ENCODE data around the gene SLC2A9. TPM values are rescaled to one million over a fixed set of nuclear protein-coding genes. Genes with fewer than 3 reads are reported as not detected.

Gene SLC2A9
- total RNA-seq, 2 experiments from 2014 or later, result not detected

DNA sequence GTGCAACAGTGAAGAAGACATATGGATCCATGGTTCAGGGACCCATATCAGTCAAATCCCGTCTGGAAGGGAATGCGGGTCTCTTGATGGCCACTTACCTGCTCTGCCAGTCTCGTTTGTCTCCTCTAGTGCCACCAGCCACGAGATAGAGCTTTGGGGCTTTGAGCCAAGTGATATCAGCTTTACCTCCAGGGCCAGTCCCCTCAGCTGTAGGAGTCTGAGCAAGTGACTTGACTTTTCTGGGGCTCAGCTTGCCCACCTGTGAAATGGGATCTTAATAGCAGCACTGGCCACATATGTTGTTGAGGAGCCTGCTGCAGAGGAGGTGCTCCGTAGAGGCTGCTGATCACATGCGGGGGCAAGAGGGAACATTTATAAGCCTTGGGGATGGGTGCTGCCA lies 1.2 kb downstream of the SLC2A9 start:
- no peaks in the 10 kb centered on the region for H3K79me2 ChIP-seq (ENCODE audit: insufficient read depth, low read depth, low read length)
- no peak overlapping the region for H3K4me3 ChIP-seq (ENCODE audit: low read depth, low read length, poor library complexity, severe bottlenecking)
- no peak for TF ChIP-seq EZH2phosphoT487 (IDR thresholded peaks at IDR 0.05; ENCODE audit: borderline replicate concordance, low read depth, low read length)
- TF ChIP-seq, protein P1, sequence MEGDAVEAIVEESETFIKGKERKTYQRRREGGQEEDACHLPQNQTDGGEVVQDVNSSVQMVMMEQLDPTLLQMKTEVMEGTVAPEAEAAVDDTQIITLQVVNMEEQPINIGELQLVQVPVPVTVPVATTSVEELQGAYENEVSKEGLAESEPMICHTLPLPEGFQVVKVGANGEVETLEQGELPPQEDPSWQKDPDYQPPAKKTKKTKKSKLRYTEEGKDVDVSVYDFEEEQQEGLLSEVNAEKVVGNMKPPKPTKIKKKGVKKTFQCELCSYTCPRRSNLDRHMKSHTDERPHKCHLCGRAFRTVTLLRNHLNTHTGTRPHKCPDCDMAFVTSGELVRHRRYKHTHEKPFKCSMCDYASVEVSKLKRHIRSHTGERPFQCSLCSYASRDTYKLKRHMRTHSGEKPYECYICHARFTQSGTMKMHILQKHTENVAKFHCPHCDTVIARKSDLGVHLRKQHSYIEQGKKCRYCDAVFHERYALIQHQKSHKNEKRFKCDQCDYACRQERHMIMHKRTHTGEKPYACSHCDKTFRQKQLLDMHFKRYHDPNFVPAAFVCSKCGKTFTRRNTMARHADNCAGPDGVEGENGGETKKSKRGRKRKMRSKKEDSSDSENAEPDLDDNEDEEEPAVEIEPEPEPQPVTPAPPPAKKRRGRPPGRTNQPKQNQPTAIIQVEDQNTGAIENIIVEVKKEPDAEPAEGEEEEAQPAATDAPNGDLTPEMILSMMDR (conservative IDR thresholded peaks at IDR 0.05; ENCODE audit: low read length), result no peak
- no peaks in the 10 kb centered on the region for H3K9me2 ChIP-seq (ENCODE audit: insufficient read depth, low read length)
- H3K4me1 ChIP-seq (ENCODE audit: insufficient read depth, low read length, poor library complexity, severe bottlenecking), result no peaks in the 10 kb centered on the region
- no peak overlapping the region for H2AFZ ChIP-seq (ENCODE audit: low read length)
- no peak overlapping the region for H3K4me2 ChIP-seq (ENCODE audit: low read length)
- H3K9me3 ChIP-seq (ENCODE audit: low read length), result no peaks in the 10 kb centered on the region
- H3K36me3 ChIP-seq (ENCODE audit: insufficient read depth, low read length), result peaks cover 3% of the 10 kb centered on the region; the same call in 1 of the 2 replicates
- H3K27ac ChIP-seq (ENCODE audit: low read depth, low read length, poor library complexity, severe bottlenecking), result no peak overlapping the region
- POLR2A ChIA-PET, result no interaction called here
- DNase-seq (ENCODE audit: low spot score), result no peak
- CTCF ChIA-PET (ENCODE audit: unreplicated experiment), result no interaction called here
- intact Hi-C loops (cut with micrococcal nuclease; ENCODE audit: unreplicated experiment), result no loop called here
- BruUV-seq (replicated peaks), result no TSS peak
- H4K20me1 ChIP-seq (ENCODE audit: insufficient read depth, low read length), result no peaks in the 10 kb centered on the region

DNA sequence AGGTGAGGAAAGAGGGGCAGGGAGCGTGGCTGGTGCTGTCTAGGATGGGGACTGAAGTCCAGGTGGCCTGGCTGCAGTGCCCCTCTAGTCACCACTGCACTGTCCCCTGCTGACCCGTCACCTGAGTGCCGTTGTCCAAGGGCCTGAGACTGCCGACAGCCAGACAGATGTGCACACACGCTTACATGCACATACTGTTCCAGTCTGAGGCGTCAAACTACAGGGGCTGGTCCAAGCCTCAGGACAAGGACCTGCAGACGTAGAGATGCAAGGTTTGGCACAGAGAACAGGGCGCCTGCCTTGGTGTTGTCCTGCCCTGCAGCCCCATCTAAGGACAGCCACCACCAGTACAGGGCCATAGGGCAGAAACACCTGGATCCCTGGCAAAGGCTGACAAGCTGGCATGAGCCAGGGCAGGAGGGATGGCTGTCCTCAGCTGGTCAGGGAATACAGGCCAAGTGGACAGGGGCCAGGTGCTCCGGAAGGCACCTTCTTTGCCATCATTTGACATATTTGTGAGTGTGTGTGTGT lies 1.7 kb downstream of the SLC2A9 start:
- POLR2A ChIA-PET, result no interaction called here
- no peak overlapping the region for H3K4me3 ChIP-seq (ENCODE audit: low read depth, low read length, poor library complexity, severe bottlenecking)
- intact Hi-C loops (cut with micrococcal nuclease; ENCODE audit: unreplicated experiment), result loop anchor here (5.0 to 10.0 kb wide), 2 partner anchors 115 to 522 kb away; no protein-coding TSS in a partner anchor
- no peak overlapping the region for H3K27ac ChIP-seq (ENCODE audit: low read depth, low read length, poor library complexity, severe bottlenecking)
- H3K9me2 ChIP-seq (ENCODE audit: insufficient read depth, low read length), result no peaks in the 10 kb centered on the region
- no peak for TF ChIP-seq EZH2phosphoT487 (IDR thresholded peaks at IDR 0.05; ENCODE audit: borderline replicate concordance, low read depth, low read length)
- TF ChIP-seq, protein P1 (conservative IDR thresholded peaks at IDR 0.05; ENCODE audit: low read length), result no peak
- no peaks in the 10 kb centered on the region for H4K20me1 ChIP-seq (ENCODE audit: insufficient read depth, low read length)
- no peak overlapping the region; the same call in 1 of the 2 replicates for H3K4me2 ChIP-seq (ENCODE audit: low read length)
- H2AFZ ChIP-seq (ENCODE audit: low read length), result no peak overlapping the region
- no peaks in the 10 kb centered on the region for H3K79me2 ChIP-seq (ENCODE audit: insufficient read depth, low read depth, low read length)
- no peaks in the 10 kb centered on the region for H3K4me1 ChIP-seq (ENCODE audit: insufficient read depth, low read length, poor library complexity, severe bottlenecking)
- BruUV-seq (replicated peaks), result no TSS peak
- no peaks in the 10 kb centered on the region for H3K9me3 ChIP-seq (ENCODE audit: low read length)
- DNase-seq (ENCODE audit: low spot score), result no peak
- CTCF ChIA-PET (ENCODE audit: unreplicated experiment), result no interaction called here
- H3K36me3 ChIP-seq (ENCODE audit: insufficient read depth, low read length), result peaks cover 3% of the 10 kb centered on the region; the same call in 1 of the 2 replicates

GRCh38 chr4:10018818-10019461 lies 2.4 kb downstream of the SLC2A9 start:
- no peaks in the 10 kb centered on the region for H3K9me3 ChIP-seq (ENCODE audit: low read length)
- TF ChIP-seq, protein P1 (conservative IDR thresholded peaks at IDR 0.05; ENCODE audit: low read length), result peak; percentile 77
- no peak for TF ChIP-seq EZH2phosphoT487 (IDR thresholded peaks at IDR 0.05; ENCODE audit: borderline replicate concordance, low read depth, low read length)
- no peak overlapping the region for H2AFZ ChIP-seq (ENCODE audit: low read length)
- intact Hi-C loops (cut with micrococcal nuclease; ENCODE audit: unreplicated experiment), result loop anchor here (5.0 to 10.0 kb wide), 2 partner anchors 114 to 522 kb away; no protein-coding TSS in a partner anchor
- H3K4me1 ChIP-seq (ENCODE audit: insufficient read depth, low read length, poor library complexity, severe bottlenecking), result no peaks in the 10 kb centered on the region
- no peaks in the 10 kb centered on the region for H3K79me2 ChIP-seq (ENCODE audit: insufficient read depth, low read depth, low read length)
- ChIA-PET POLR2A (no interaction called here), CTCF (ENCODE audit: unreplicated experiment) (no interaction called here)
- peak overlapping the region; percentile 26; the same call in 1 of the 2 replicates for H3K4me2 ChIP-seq (ENCODE audit: low read length)
- H3K9me2 ChIP-seq (ENCODE audit: insufficient read depth, low read length), result no peaks in the 10 kb centered on the region
- no peak overlapping the region for H3K4me3 ChIP-seq (ENCODE audit: low read depth, low read length, poor library complexity, severe bottlenecking)
- BruUV-seq (replicated peaks), result no TSS peak
- H3K27ac ChIP-seq (ENCODE audit: low read depth, low read length, poor library complexity, severe bottlenecking), result no peak overlapping the region
- peak; percentile 28 for DNase-seq (ENCODE audit: low spot score)
- no peaks in the 10 kb centered on the region for H4K20me1 ChIP-seq (ENCODE audit: insufficient read depth, low read length)
- H3K36me3 ChIP-seq (ENCODE audit: insufficient read depth, low read length), result peaks cover 3% of the 10 kb centered on the region; the same call in 1 of the 2 replicates

All from OCI-LY7 (cell line).